Stimulated activated CD4-positive, alpha-beta T cell treated with anti-CD3 and anti-CD28 coated beads, Interleukin-1b, Interleukin-23, amount 100 ng/mL, for 4 hours (primary cell): ENCODE data around the gene DOCK6.
"Not testable (repeated sequence)": the region's sequence is repeated elsewhere in the genome, so short reads cannot be mapped to it uniquely, and the experiment has no call there.

ENCODE experiments used
- DNase-seq, 2 donors: peaks; one replicate each; pipeline ENCODE4 v3.0.0-alpha.2; 2020; ENCODE audit warnings: low read depth in 2 of 2

The DOCK6 gene

GRCh38 chr19:11196406-11197287, 65.7 kb downstream of the DOCK6 start:
- no peak for DNase-seq

GRCh38 chr19:11195681-11196080, 66.6 kb downstream of the DOCK6 start:
- DNase-seq = no peak

GRCh38 chr19:11194656-11195558, 67.4 kb downstream of the DOCK6 start:
- no peak for DNase-seq

GRCh38 chr19:11194173-11194572, 68.2 kb downstream of the DOCK6 start:
- no peak for DNase-seq

GRCh38 chr19:11192957-11193939, 69.1 kb downstream of the DOCK6 start:
- no peak for DNase-seq

GRCh38 chr19:11191934-11192333, 70.4 kb downstream of the DOCK6 start:
- no peak for DNase-seq

- DNase-seq = no peak
These were observed 71.0 kb downstream of the DOCK6 start for GRCh38 chr19:11191273-11191755.

- DNase-seq = no peak
These were observed 71.8 kb downstream of the DOCK6 start for GRCh38 chr19:11190501-11190900.

- no peak for DNase-seq
These were observed 74.9 kb downstream of the DOCK6 start for GRCh38 chr19:11187441-11187840.

- no peak for DNase-seq
These were observed 79.3 kb downstream of the DOCK6 start for GRCh38 chr19:11182994-11183393.

- no peak for DNase-seq
These were observed 80.8 kb downstream of the DOCK6 start for GRCh38 chr19:11181488-11181887.

- DNase-seq = not testable (repeated sequence)
These were observed 81.3 kb downstream of the DOCK6 start for GRCh38 chr19:11180975-11181374.

GRCh38 chr19:11180346-11180745, 82.0 kb downstream of the DOCK6 start:
- DNase-seq = no peak

- no peak for DNase-seq
These were observed 82.5 kb downstream of the DOCK6 start for GRCh38 chr19:11179716-11180297.

GRCh38 chr19:11179145-11179465, 83.2 kb downstream of the DOCK6 start:
- DNase-seq = not testable (repeated sequence)

GRCh38 chr19:11177592-11177991, 84.7 kb downstream of the DOCK6 start:
- no peak for DNase-seq

- DNase-seq = no peak
These were observed 85.7 kb downstream of the DOCK6 start for GRCh38 chr19:11176466-11177193.

GRCh38 chr19:11175920-11176319, 86.4 kb downstream of the DOCK6 start:
- no peak for DNase-seq

GRCh38 chr19:11174336-11174735, 88.0 kb downstream of the DOCK6 start:
- no peak for DNase-seq

- no peak for DNase-seq
These were observed 88.7 kb downstream of the DOCK6 start for GRCh38 chr19:11173516-11174155.
